IMR-90 (cell line): Measurements from ENCODE around the gene KCNQ1. TPM values are rescaled to one million over a fixed set of nuclear protein-coding genes. Genes with fewer than 3 reads are reported as not detected.

Experiments
- ATAC-seq: fragments of 200-7000 bp; cut with Tn5 transposase; 2 replicates; pipeline ENCODE4 v1.9.1; 2020; ENCODE audit warnings: low read depth, mild to moderate bottlenecking, moderate library complexity
- BruUV-seq: library from RNA; stranded (reverse); fragments of 400-500 nt; replicated peaks from 2 replicates; lab custom pipeline; 2021; lab: Mats Ljungman, UMichigan
- CTCF ChIA-PET: fragments of 300-600 bp; formaldehyde crosslinking; extraction: SDS; loops from one replicate; lab custom pipeline; 2021; ENCODE audit warnings: antibody characterized with exemption; lab: Yijun Ruan, JAX
- POLR2A ChIA-PET: fragments of 300-600 bp; sonication (Branson Sonifier 250); formaldehyde crosslinking; loops from one replicate; lab custom pipeline; 2022; ENCODE audit warnings: antibody characterized with exemption; ENCODE audit not compliant: unreplicated experiment; lab: Charles Lee
- DNase-seq: peaks from one replicate; pipeline ENCODE4 v3.0.0; 2013
- H2AFZ ChIP-seq: replicated peaks from 2 replicates; pipeline ENCODE3; 2013; ENCODE audit warnings: low read length, mild to moderate bottlenecking; ENCODE audit not compliant: poor library complexity
- H2AK5ac ChIP-seq: 2 replicates; pipeline ENCODE4 v1.6.1; 2013; ENCODE audit warnings: low read depth, low read length, inconsistent platforms
- H2AK9ac ChIP-seq: replicated peaks from 2 replicates; pipeline ENCODE3; 2013; ENCODE audit warnings: mild to moderate bottlenecking, low read depth, low read length, moderate library complexity; ENCODE audit not compliant: poor library complexity
- H2BK120ac ChIP-seq: 2 replicates; pipeline ENCODE4 v1.6.1; 2013; ENCODE audit warnings: low read depth, low read length, inconsistent platforms
- H2BK15ac ChIP-seq: 3 replicates; pipeline ENCODE4 v1.6.1; 2013; ENCODE audit warnings: low read depth, low read length, inconsistent platforms
- H2BK20ac ChIP-seq: 2 replicates; pipeline ENCODE4 v1.6.1; 2013; ENCODE audit warnings: low read depth, mild to moderate bottlenecking, inconsistent platforms, low read length, moderate library complexity
- H2BK5ac ChIP-seq: 2 replicates; pipeline ENCODE4 v1.6.1; 2013; ENCODE audit warnings: mild to moderate bottlenecking, low read depth, low read length, inconsistent platforms; ENCODE audit not compliant: poor library complexity, severe bottlenecking
- H3K14ac ChIP-seq: replicated peaks from 2 replicates; pipeline ENCODE4 v1.6.1; 2013; ENCODE audit warnings: low read depth, low read length, inconsistent platforms
- H3K18ac ChIP-seq: 2 replicates; pipeline ENCODE4 v1.6.1; 2013; ENCODE audit warnings: low read depth, low read length, control low read depth
- H3K23ac ChIP-seq: 2 replicates; pipeline ENCODE4 v1.6.1; 2013; ENCODE audit warnings: low read depth, low read length, inconsistent platforms
- H3K27ac ChIP-seq: 2 replicates; pipeline ENCODE4 v1.5.1; 2013; ENCODE audit warnings: mild to moderate bottlenecking, control low read depth, low read length; ENCODE audit not compliant: insufficient read depth
- H3K27me3 ChIP-seq: 2 replicates; pipeline ENCODE4 v1.6.1; 2013; ENCODE audit warnings: low read length; ENCODE audit not compliant: control insufficient read depth, insufficient read depth
- H3K36me3 ChIP-seq: 2 replicates; pipeline ENCODE4 v1.6.1; 2013; ENCODE audit warnings: low read length, mixed read lengths; ENCODE audit not compliant: control insufficient read depth, insufficient read depth
- H3K4ac ChIP-seq: 2 replicates; pipeline ENCODE4 v1.6.1; 2013; ENCODE audit warnings: low read depth, low read length, inconsistent platforms
- H3K4me1 ChIP-seq: 2 replicates; pipeline ENCODE4 v1.6.1; 2013; ENCODE audit warnings: low read length, mixed read lengths; ENCODE audit not compliant: control insufficient read depth, insufficient read depth
- H3K4me2 ChIP-seq: 2 replicates; pipeline ENCODE4 v1.6.1; 2013; ENCODE audit warnings: low read depth, mild to moderate bottlenecking, control low read depth, low read length, moderate library complexity
- H3K4me3 ChIP-seq: 2 replicates; pipeline ENCODE4 v1.5.1; 2013; ENCODE audit warnings: low read depth, mild to moderate bottlenecking, control low read depth, low read length, moderate library complexity; ENCODE audit not compliant: insufficient read depth
- H3K56ac ChIP-seq: 2 replicates; pipeline ENCODE4 v1.6.1; 2013; ENCODE audit warnings: low read length, inconsistent platforms; ENCODE audit not compliant: insufficient read depth; ENCODE audit errors: extremely low read depth
- H3K79me1 ChIP-seq, 2 experiments: 2 replicates each; pipeline ENCODE4 v1.6.1; 2013; ENCODE audit warnings: low read length in 2 of 2, inconsistent platforms in 1 of 2, low read depth in 1 of 2
- H3K9ac ChIP-seq: 2 replicates; pipeline ENCODE4 v1.6.1; 2013; ENCODE audit warnings: low read depth, low read length, control low read depth
- H3K9me1 ChIP-seq: 2 replicates; pipeline ENCODE4 v1.6.1; 2013; ENCODE audit warnings: low read length, inconsistent platforms; ENCODE audit not compliant: insufficient read depth
- H3K9me3 ChIP-seq: 2 replicates; pipeline ENCODE4 v1.6.1; 2013; ENCODE audit warnings: low read length; ENCODE audit not compliant: control insufficient read depth, insufficient read depth
- H4K20me1 ChIP-seq: 2 replicates; pipeline ENCODE4 v1.6.1; 2013; ENCODE audit warnings: low read length, inconsistent platforms; ENCODE audit not compliant: insufficient read depth
- H4K5ac ChIP-seq: 2 replicates; pipeline ENCODE4 v1.6.1; 2013; ENCODE audit warnings: mild to moderate bottlenecking, low read depth, low read length, control low read depth
- H4K8ac ChIP-seq, 2 experiments: 2 replicates each; pipeline ENCODE4 v1.6.1; 2013; ENCODE audit warnings: low read depth in 2 of 2, low read length in 2 of 2, control low read depth in 1 of 2, inconsistent platforms in 1 of 2
- H4K91ac ChIP-seq: 2 replicates; pipeline ENCODE4 v1.6.1; 2013; ENCODE audit warnings: low read depth, low read length, inconsistent platforms; ENCODE audit not compliant: insufficient read depth
- BHLHE40 ChIP-seq: fragments of 150-350 bp; IDR thresholded peaks from 2 replicates; pipeline ENCODE4 v1.6.1; 2016; ENCODE audit warnings: mild to moderate bottlenecking, low read depth, low read length
- CEBPB ChIP-seq: IDR thresholded peaks from 2 replicates; pipeline ENCODE4 v1.6.1; 2012; ENCODE audit warnings: low read depth, low read length, improper control_type of control experiment
- CHD1 ChIP-seq: IDR thresholded peaks from 2 replicates; pipeline ENCODE4 v1.6.1; 2012; ENCODE audit warnings: low read depth, low read length, improper control_type of control experiment
- CTCF ChIP-seq: conservative IDR thresholded peaks from 2 replicates; pipeline ENCODE4 v1.5.1; 2012; ENCODE audit warnings: mild to moderate bottlenecking, low read depth, low read length, improper control_type of control experiment
- FOS ChIP-seq: fragments of 150-350 bp; IDR thresholded peaks from 2 replicates; pipeline ENCODE4 v1.6.1; 2016; ENCODE audit warnings: low read depth, low read length
- MAFK ChIP-seq: IDR thresholded peaks from 2 replicates; pipeline ENCODE4 v1.6.1; 2012; ENCODE audit warnings: low read depth, low read length, improper control_type of control experiment
- MAZ ChIP-seq: IDR thresholded peaks from 2 replicates; pipeline ENCODE4 v1.6.1; 2012; ENCODE audit warnings: low read depth, mild to moderate bottlenecking, low read length, improper control_type of control experiment, moderate library complexity, borderline replicate concordance
- MXI1 ChIP-seq: IDR thresholded peaks from 2 replicates; pipeline ENCODE4 v1.6.1; 2012; ENCODE audit warnings: low read depth, mild to moderate bottlenecking, low read length, moderate library complexity, borderline replicate concordance
- NFE2L2 ChIP-seq: fragments of 150-350 bp; IDR thresholded peaks from 2 replicates; pipeline ENCODE4 v1.6.1; 2016; ENCODE audit warnings: low read depth, mild to moderate bottlenecking, low read length
- POLR2A ChIP-seq: IDR thresholded peaks from 2 replicates; pipeline ENCODE4 v1.6.1; 2012; ENCODE audit warnings: mild to moderate bottlenecking, low read depth, low read length
- RAD21 ChIP-seq: IDR thresholded peaks from 2 replicates; pipeline ENCODE4 v1.6.1; 2012; ENCODE audit warnings: low read length, improper control_type of control experiment
- RCOR1 ChIP-seq: IDR thresholded peaks from 2 replicates; pipeline ENCODE4 v1.6.1; 2012; ENCODE audit warnings: mild to moderate bottlenecking, low read length, improper control_type of control experiment; ENCODE audit not compliant: insufficient replicate concordance
- RFX5 ChIP-seq: IDR thresholded peaks from 2 replicates; pipeline ENCODE4 v1.8.0; 2012; ENCODE audit warnings: low read depth, mild to moderate bottlenecking, low read length, moderate library complexity
- SMC3 ChIP-seq: fragments of 150-350 bp; IDR thresholded peaks from 2 replicates; pipeline ENCODE4 v1.6.1; 2016; ENCODE audit warnings: low read depth, mild to moderate bottlenecking, antibody characterized with exemption, low read length, moderate library complexity
- WGBS, 2 experiments: methylation state at CpG; one replicate each; pipeline versions ENCODE4 v1.1.5 to v1.1.7; 2013; ENCODE audit warnings: missing lambda C conversion rate in 2 of 2; ENCODE audit not compliant: insufficient read length in 1 of 2; ENCODE audit errors: extremely low coverage in 2 of 2; 5-methylcytosine and 5-hydroxymethylcytosine counted together
- dilution Hi-C: fragments of 300-500 bp; cut with HindIII; formaldehyde crosslinking; loops from one replicate; pipeline ENCODE4 v1.14.3; 2018; ENCODE audit warnings: low sequenced_read_pairs; ENCODE audit not compliant: unreplicated experiment
- in situ Hi-C: fragments of 300-500 bp; cut with MboI; formaldehyde crosslinking; loops from 3 replicates; pipeline ENCODE4 v1.14.3; 2019; ENCODE audit warnings: low sequenced_read_pairs, inconsistent platforms, mixed read lengths
- intact Hi-C: fragments of 100-400 bp; cut with micrococcal nuclease; formaldehyde crosslinking; loops from 2 replicates; pipeline ENCODE4 v1.10.0; 2022
- polyA plus RNA-seq, 3 experiments: library from polyadenylated mRNA; depleted of rRNA; stranded (reverse); fragments of >200 nt; gene quantifications; 2 replicates each; pipeline ENCODE4 v1.2.3, GENCODE V29; 2012; ENCODE audit warnings: low replicate concordance in 1 of 3
- total RNA-seq: library from RNA; depleted of rRNA; stranded (reverse); fragments of >200 nt; gene quantifications from 2 replicates; pipeline ENCODE4 v1.2.3, GENCODE V29; 2012
- TF ChIP-seq, protein P1 (sequence below): fragments of 150-350 bp; IDR thresholded peaks from 2 replicates; pipeline ENCODE4 v1.6.1; 2016; ENCODE audit warnings: low read depth, mild to moderate bottlenecking, low read length, moderate library complexity, borderline replicate concordance
- TF ChIP-seq, protein P2 (sequence below): fragments of 150-350 bp; IDR thresholded peaks from 2 replicates; pipeline ENCODE4 v1.6.1; 2017; ENCODE audit warnings: mild to moderate bottlenecking, antibody characterized with exemption, low read length, low read depth

KCNQ1 gene
- total and polyA plus RNA-seq, 2 of the 4 experiments (the other 2 are of a cell fraction), result 0.07 TPM; not detected in 1

- Histone ChIP-seq H2BK20ac (no peak overlapping the region), H3K56ac (no peak overlapping the region), H3K14ac (no peak overlapping the region), H2AK5ac (no peak overlapping the region), H3K9me1 (no peaks in the 10 kb centered on the region), H3K4me3 (no peak overlapping the region), H3K4me2 (no peak overlapping the region), H4K8ac (no peak overlapping the region), H3K79me1 (no peaks in the 10 kb centered on the region), H3K18ac (no peak overlapping the region), H3K4me1 (no peaks in the 10 kb centered on the region), H3K4ac (no peak overlapping the region), H2BK5ac (no peak overlapping the region), H2BK15ac (no peak overlapping the region), H2AK9ac (no peak overlapping the region), H3K27me3 (peaks cover 42% of the 10 kb centered on the region), H3K9me3 (peaks cover 4% of the 10 kb centered on the region; the same call in 1 of the 2 replicates), H2AFZ (peak overlapping the region; percentile 3), H4K91ac (no peak overlapping the region), H3K27ac (no peak overlapping the region), H3K36me3 (no peaks in the 10 kb centered on the region), H3K23ac (no peak overlapping the region), H4K20me1 (no peaks in the 10 kb centered on the region; the same call in 1 of the 2 replicates), H3K9ac (no peak overlapping the region), H4K5ac (no peak overlapping the region), H2BK120ac (no peak overlapping the region)
- 90% methylated on average over 2 of the region's 4 CpGs; no CpG with 5 or more reads in 1 of the 2 experiments for WGBS, 2 experiments
- in situ Hi-C loops, result no loop called here
- no peak for ATAC-seq
- intact Hi-C loops, result no loop called here
- dilution Hi-C loops, result no loop called here
- TF ChIP-seq MAZ, result no peak
- no peak for TF ChIP-seq RAD21
- no peak for TF ChIP-seq POLR2A
- TF ChIP-seq MAFK, result no peak
- TF ChIP-seq NFE2L2, result no peak
- TF ChIP-seq RFX5, result no peak
- no peak for TF ChIP-seq CHD1
- TF ChIP-seq BHLHE40, result no peak
- TF ChIP-seq RCOR1, result no peak
- TF ChIP-seq, protein P1, sequence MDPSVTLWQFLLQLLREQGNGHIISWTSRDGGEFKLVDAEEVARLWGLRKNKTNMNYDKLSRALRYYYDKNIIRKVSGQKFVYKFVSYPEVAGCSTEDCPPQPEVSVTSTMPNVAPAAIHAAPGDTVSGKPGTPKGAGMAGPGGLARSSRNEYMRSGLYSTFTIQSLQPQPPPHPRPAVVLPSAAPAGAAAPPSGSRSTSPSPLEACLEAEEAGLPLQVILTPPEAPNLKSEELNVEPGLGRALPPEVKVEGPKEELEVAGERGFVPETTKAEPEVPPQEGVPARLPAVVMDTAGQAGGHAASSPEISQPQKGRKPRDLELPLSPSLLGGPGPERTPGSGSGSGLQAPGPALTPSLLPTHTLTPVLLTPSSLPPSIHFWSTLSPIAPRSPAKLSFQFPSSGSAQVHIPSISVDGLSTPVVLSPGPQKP, result no peak
- TF ChIP-seq MXI1, result no peak
- no peak for TF ChIP-seq CTCF
- no peak for TF ChIP-seq FOS
- TF ChIP-seq, protein P2, sequence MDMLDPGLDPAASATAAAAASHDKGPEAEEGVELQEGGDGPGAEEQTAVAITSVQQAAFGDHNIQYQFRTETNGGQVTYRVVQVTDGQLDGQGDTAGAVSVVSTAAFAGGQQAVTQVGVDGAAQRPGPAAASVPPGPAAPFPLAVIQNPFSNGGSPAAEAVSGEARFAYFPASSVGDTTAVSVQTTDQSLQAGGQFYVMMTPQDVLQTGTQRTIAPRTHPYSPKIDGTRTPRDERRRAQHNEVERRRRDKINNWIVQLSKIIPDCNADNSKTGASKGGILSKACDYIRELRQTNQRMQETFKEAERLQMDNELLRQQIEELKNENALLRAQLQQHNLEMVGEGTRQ, result no peak
- TF ChIP-seq SMC3, result no peak
- TF ChIP-seq CEBPB, result no peak
- DNase-seq, result no peak
- CTCF ChIA-PET, result no interaction called here
- POLR2A ChIA-PET, result no interaction called here
- BruUV-seq, result no TSS peak
Observed at GRCh38 chr11:2557381-2557780, 112.6 kb downstream of the KCNQ1 start.
